Upper lobe of left lung (tissue), 6 donors: ENCODE data around the gene ZFYVE19. TPM values are rescaled to one million over a fixed set of nuclear protein-coding genes. Genes with fewer than 3 reads are reported as not detected.
A peak's percentile ranks its signal among the peaks of the same experiment; 100 is the strongest.

Source experiments
- ATAC-seq, 2 donors: fragments of 200-7000 bp; cut with Tn5 transposase; one replicate each; pipeline ENCODE4 v1.9.1; 2022; ENCODE audit warnings: mild to moderate bottlenecking in 2 of 2, moderate library complexity in 2 of 2; ENCODE audit not compliant: low FRiP score in 2 of 2
- DNase-seq, 2 donors: peaks; one replicate each; pipeline ENCODE4 v3.0.0-alpha.2; 2019 to 2020
- H3K27ac ChIP-seq, 4 donors: fragments of 200-600 bp; sonication (generic); one replicate each; pipeline ENCODE4 v1.5.1; 2016 to 2019
- H3K27me3 ChIP-seq, 4 donors: fragments of 200-600 bp; sonication (generic); one replicate each; pipeline ENCODE4 v1.5.1; 2017 to 2019
- H3K36me3 ChIP-seq, 4 donors: fragments of 200-600 bp; sonication (generic); one replicate each; pipeline ENCODE4 v1.5.1; 2016 to 2019
- H3K4me1 ChIP-seq, 4 donors: fragments of 200-600 bp; sonication (generic); one replicate each; pipeline ENCODE4 v1.5.1; 2018 to 2019
- H3K4me3 ChIP-seq, 4 donors: fragments of 200-600 bp; sonication (generic); one replicate each; pipeline ENCODE4 v1.5.1; 2017 to 2019; ENCODE audit warnings: mild to moderate bottlenecking in 2 of 4, moderate library complexity in 1 of 4
- H3K9me3 ChIP-seq, 4 donors: fragments of 200-600 bp; sonication (generic); one replicate each; pipeline ENCODE4 v1.5.1; 2018 to 2019
- CTCF ChIP-seq, 6 experiments: fragments of 450-650 bp in 4 of 6; fragments of 200-600 bp in 2 of 6; sonication (generic) in 2 of 6; IDR thresholded peaks; one replicate each; pipeline ENCODE4 v1.5.1; 2016 to 2019; ENCODE audit warnings: antibody characterized with exemption in 6 of 6
- EP300 ChIP-seq, 4 donors: sonication (generic); formaldehyde crosslinking; IDR thresholded peaks; one replicate each; pipeline ENCODE4 v1.5.1; 2017; ENCODE audit warnings: antibody characterized with exemption in 4 of 4, control low read depth in 2 of 4
- POLR2A ChIP-seq, 4 donors: fragments of 450-650 bp; IDR thresholded peaks; one replicate each; pipeline ENCODE4 v1.5.1; 2016 to 2017; ENCODE audit warnings: antibody characterized with exemption in 4 of 4, mild to moderate bottlenecking in 2 of 4
- POLR2AphosphoS5 ChIP-seq, 2 donors: sonication (generic); formaldehyde crosslinking; IDR thresholded peaks; one replicate each; pipeline ENCODE4 v1.5.1; 2017; ENCODE audit warnings: antibody characterized with exemption in 2 of 2
- WGBS, 2 donors: methylation state at CpG; one replicate each; pipeline ENCODE4 v1.1.5; 2017 to 2018; 5-methylcytosine and 5-hydroxymethylcytosine counted together
- total RNA-seq, 6 donors: library from RNA; depleted of rRNA in 4 of 6; stranded (reverse); fragments of >200 nt in 4 of 6; gene quantifications; one replicate each; pipeline versions ENCODE4 v1.1.0 to v1.2.1, GENCODE V29; 2016 to 2021
- donor health status: DM: no; HTN: no; CAD: no; lungs with moderate emphysema.
- donor health status: DM: no; HTN: yes; CAD: no; lungs with severe emphysema.

ZFYVE19 gene
- total RNA-seq, 6 donors from 2014 or later = 19.4 to 104 (median 32.5) TPM

DNA sequence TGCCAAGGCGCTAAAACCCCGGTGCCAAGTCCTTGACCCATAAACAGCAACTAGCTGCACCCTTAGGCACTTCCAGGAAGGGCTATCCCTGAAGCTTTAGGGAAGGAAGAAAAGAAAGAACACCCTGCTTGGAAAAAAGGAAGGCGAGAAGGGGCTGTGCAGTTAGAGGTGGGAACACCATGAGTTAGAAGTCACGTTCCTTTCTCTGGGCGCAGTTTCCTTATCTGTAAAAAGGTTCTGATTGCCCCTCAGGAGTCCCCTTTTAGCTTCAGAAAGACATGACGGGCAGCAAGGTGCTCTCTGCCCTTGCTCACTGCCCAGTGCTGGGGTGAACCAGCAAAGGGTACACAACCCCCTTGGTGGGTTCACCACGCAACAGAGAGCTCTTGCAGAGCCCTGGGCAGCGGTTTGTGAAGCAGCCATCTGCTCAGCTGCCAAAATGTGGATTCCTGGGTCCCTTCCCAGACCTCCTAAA, 42.2 kb upstream of the ZFYVE19 start:
- peak overlapping the region; percentile 77 to 91 (median 84) for H3K27ac ChIP-seq
- ATAC-seq (peak in 1 of 2 donors; percentile 13), DNase-seq (no peak)
- H3K36me3 ChIP-seq = peaks cover 0 to 22% (median 13%) of the 10 kb centered on the region in 4 donors
- no peaks in the 10 kb centered on the region for H3K9me3 ChIP-seq
- TF ChIP-seq POLR2AphosphoS5 (IDR thresholded peaks at IDR 0.05) (no peak), EP300 (IDR thresholded peaks at IDR 0.05) (no peak), CTCF (IDR thresholded peaks at IDR 0.05) (no peak), POLR2A (IDR thresholded peaks at IDR 0.05) (no peak)
- no peaks in the 10 kb centered on the region for H3K27me3 ChIP-seq
- peak overlapping the region; percentile 38 to 74 (median 54) for H3K4me3 ChIP-seq
- peaks cover 33 to 62% (median 41%) of the 10 kb centered on the region in 4 donors for H3K4me1 ChIP-seq
- WGBS, 2 donors = 20 to 23% methylated on average over 7 to 8 of the region's 8 CpGs

DNA sequence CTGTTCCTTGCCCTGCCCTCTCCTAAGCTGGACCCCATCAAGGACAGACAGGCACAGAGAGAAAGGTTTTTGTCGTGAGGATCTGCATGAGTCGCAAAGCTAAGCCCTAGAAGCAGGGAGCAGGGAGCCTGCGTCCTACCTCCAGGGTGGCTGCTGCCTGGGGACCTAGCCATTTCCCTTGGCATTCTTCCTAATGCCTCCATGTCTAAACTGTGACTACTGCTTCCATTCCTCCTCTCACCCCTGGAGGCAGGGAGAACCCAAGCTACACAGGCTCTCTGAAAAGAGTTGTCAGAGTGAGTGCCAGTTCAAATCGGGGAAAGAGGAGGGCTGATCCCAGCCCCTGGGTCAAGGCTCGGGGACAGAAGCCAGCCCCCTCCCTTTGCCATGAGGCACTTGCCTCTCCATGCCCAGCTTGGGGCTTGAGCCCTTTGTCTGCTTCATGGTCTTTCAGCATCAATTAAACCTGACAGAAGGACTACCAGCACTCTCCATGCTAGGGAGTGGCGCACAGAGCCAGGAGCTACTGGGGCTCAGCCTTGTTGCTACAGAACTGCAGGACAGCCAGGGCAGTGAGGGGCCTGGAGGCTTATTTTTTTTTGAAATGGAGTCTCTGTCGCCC, 40.6 kb upstream of the ZFYVE19 start:
- TF ChIP-seq EP300 (IDR thresholded peaks at IDR 0.05) = no peak
- TF ChIP-seq CTCF (IDR thresholded peaks at IDR 0.05) = no peak
- TF ChIP-seq POLR2AphosphoS5 (IDR thresholded peaks at IDR 0.05) = no peak
- no peak for TF ChIP-seq POLR2A (IDR thresholded peaks at IDR 0.05)
- Histone ChIP-seq H3K27me3 (no peaks in the 10 kb centered on the region), H3K4me1 (peaks cover 35 to 77% (median 52%) of the 10 kb centered on the region in 4 donors), H3K4me3 (no peak overlapping the region), H3K36me3 (peaks cover 0 to 31% (median 20%) of the 10 kb centered on the region in 4 donors), H3K9me3 (no peaks in the 10 kb centered on the region), H3K27ac (peak overlapping the region in 3 of 4 donors; percentile 84 to 91 (median 85))
- DNase-seq (no peak), ATAC-seq (no peak)
- WGBS, 2 donors = 57 to 87% methylated on average over 5 to 7 of the region's 7 CpGs

- H3K27ac ChIP-seq = peak overlapping the region in 1 of 4 donors; percentile 32
- TF ChIP-seq EP300 (IDR thresholded peaks at IDR 0.05) = no peak
- TF ChIP-seq CTCF (IDR thresholded peaks at IDR 0.05) = no peak
- TF ChIP-seq POLR2AphosphoS5 (IDR thresholded peaks at IDR 0.05) = no peak
- TF ChIP-seq POLR2A (IDR thresholded peaks at IDR 0.05) = no peak
- WGBS, 2 donors = 93 to 95% methylated on average over 16 to 32 of the region's 32 CpGs
- no peaks in the 10 kb centered on the region for H3K9me3 ChIP-seq
- ATAC-seq (no peak), DNase-seq (peak in 1 of 2 donors; percentile 76)
- H3K36me3 ChIP-seq = peaks cover 0 to 39% (median 21%) of the 10 kb centered on the region in 4 donors
- H3K27me3 ChIP-seq = no peaks in the 10 kb centered on the region
- H3K4me1 ChIP-seq = peaks cover 35 to 77% (median 52%) of the 10 kb centered on the region in 4 donors
- no peak overlapping the region for H3K4me3 ChIP-seq
These were observed 39.7 kb upstream of the ZFYVE19 start for GRCh38 chr15:40766906-40767837.

DNA sequence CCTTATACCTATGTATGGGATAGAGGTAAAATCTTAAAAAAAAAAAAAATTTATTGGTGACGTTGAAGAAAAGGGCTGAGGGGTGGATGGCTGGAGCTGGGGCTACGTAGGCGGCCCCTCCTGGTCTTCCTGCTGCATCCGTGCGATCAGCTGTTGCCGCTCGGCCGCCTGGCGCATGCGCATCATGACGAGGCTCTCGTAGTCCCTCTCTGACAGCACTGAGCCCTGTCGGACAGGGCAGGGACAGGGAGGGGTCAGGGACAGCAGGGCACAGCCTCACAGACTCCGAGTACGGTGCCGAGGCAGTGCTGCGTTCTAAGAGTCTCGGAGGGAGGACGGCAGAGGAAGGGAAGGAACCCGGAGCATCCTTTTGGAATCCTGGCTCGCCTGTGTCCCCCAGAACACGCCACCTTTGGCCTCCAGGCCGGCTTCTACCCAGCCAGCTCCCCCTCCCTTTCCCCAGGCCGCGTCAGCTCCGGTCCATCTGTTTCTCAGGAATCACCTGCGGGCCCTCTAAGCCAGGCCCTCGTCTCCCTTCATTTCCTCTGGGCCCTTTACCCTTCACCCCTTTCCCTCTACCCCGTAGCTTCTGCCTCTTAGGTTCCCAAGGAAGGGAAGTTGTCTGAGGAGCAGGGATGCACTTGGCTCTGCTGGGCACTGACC, 38.9 kb upstream of the ZFYVE19 start:
- Histone ChIP-seq H3K27ac (peak overlapping the region in 1 of 4 donors; percentile 75), H3K4me1 (peaks cover 31 to 72% (median 49%) of the 10 kb centered on the region in 4 donors), H3K36me3 (peaks cover 0 to 46% (median 25%) of the 10 kb centered on the region in 4 donors), H3K27me3 (no peaks in the 10 kb centered on the region), H3K4me3 (no peak overlapping the region), H3K9me3 (no peaks in the 10 kb centered on the region)
- no peak for TF ChIP-seq EP300 (IDR thresholded peaks at IDR 0.05)
- no peak for TF ChIP-seq POLR2A (IDR thresholded peaks at IDR 0.05)
- TF ChIP-seq CTCF (IDR thresholded peaks at IDR 0.05) = no peak
- TF ChIP-seq POLR2AphosphoS5 (IDR thresholded peaks at IDR 0.05) = no peak
- 89 to 97% methylated on average over 29 of the region's 29 CpGs for WGBS, 2 donors
- DNase-seq (peak in 1 of 2 donors; percentile 80), ATAC-seq (no peak)
